Smooth muscle cell (in vitro differentiated cells): ENCODE data around the gene SPTSSB. TPM values are rescaled to one million over a fixed set of nuclear protein-coding genes. Genes with fewer than 3 reads are reported as not detected.

Source experiments
- DNase-seq: peaks from one replicate; lab custom pipeline; 2025; ENCODE audit not compliant: unreplicated experiment; lab: John Stamatoyannopoulos, UW
- H2AFZ ChIP-seq: fragments of 200-600 bp; sonication (generic); 2 replicates; pipeline ENCODE4 v1.6.0; 2016; ENCODE audit warnings: antibody characterized with exemption, low read depth, mild to moderate bottlenecking
- H3F3A ChIP-seq: fragments of 200-600 bp; sonication (generic); 2 replicates; pipeline ENCODE4 v1.6.0; 2017; ENCODE audit warnings: antibody characterized with exemption, low read depth
- H3K27ac ChIP-seq: fragments of 200-600 bp; sonication (generic); 2 replicates; pipeline ENCODE4 v1.5.1; 2016; ENCODE audit warnings: low read depth, mild to moderate bottlenecking
- H3K27me3 ChIP-seq: fragments of 200-600 bp; sonication (generic); 2 replicates; pipeline ENCODE4 v1.6.1; 2016; ENCODE audit warnings: low read depth, mild to moderate bottlenecking
- H3K36me3 ChIP-seq: fragments of 200-600 bp; sonication (generic); 2 replicates; pipeline ENCODE4 v1.5.1; 2016; ENCODE audit warnings: low read depth
- H3K4me1 ChIP-seq: fragments of 200-600 bp; sonication (generic); 2 replicates; pipeline ENCODE4 v1.5.1; 2016; ENCODE audit warnings: low read depth
- H3K4me2 ChIP-seq: fragments of 200-600 bp; sonication (generic); 2 replicates; pipeline ENCODE4 v1.6.0; 2016; ENCODE audit warnings: mild to moderate bottlenecking
- H3K4me3 ChIP-seq: fragments of 200-600 bp; sonication (generic); 2 replicates; pipeline ENCODE4 v1.5.1; 2016; ENCODE audit warnings: mild to moderate bottlenecking
- H3K79me2 ChIP-seq: fragments of 200-600 bp; sonication (generic); 2 replicates; pipeline ENCODE4 v1.6.0; 2016; ENCODE audit warnings: low read depth, mild to moderate bottlenecking
- H3K9ac ChIP-seq: fragments of 200-600 bp; sonication (generic); 2 replicates; pipeline ENCODE4 v1.6.0; 2016; ENCODE audit warnings: low read depth
- H3K9me3 ChIP-seq: fragments of 200-600 bp; sonication (generic); replicated peaks from 2 replicates; pipeline ENCODE4 v1.5.1; 2016; ENCODE audit warnings: low read depth
- H4K20me1 ChIP-seq: fragments of 200-600 bp; sonication (generic); 2 replicates; pipeline ENCODE4 v1.6.0; 2016; ENCODE audit warnings: low read depth
- WGBS: methylation state at CpG from one replicate; pipeline ENCODE4 v1.1.7; 2016; ENCODE audit warnings: low lambda C conversion rate; 5-methylcytosine and 5-hydroxymethylcytosine counted together
- polyA plus RNA-seq: library from polyadenylated mRNA; unstranded; fragments of >200 nt; fragmentation: Nextera tagmentation; extraction: Ambion mirVana; gene quantifications from 2 replicates; pipeline ENCODE4 v1.2.1, GENCODE V29; 2016
- total RNA-seq: library from RNA; depleted of rRNA; stranded (reverse); fragments of >200 nt; gene quantifications from 2 replicates; pipeline ENCODE4 v1.2.3, GENCODE V29; 2014
- TF ChIP-seq, protein P1 (sequence below): fragments of 200-600 bp; sonication (generic); IDR thresholded peaks from 2 replicates; pipeline ENCODE4 v1.5.1; 2017; ENCODE audit warnings: borderline replicate concordance, mild to moderate bottlenecking, antibody characterized with exemption; ENCODE audit not compliant: insufficient read depth, poor library complexity, severe bottlenecking

SPTSSB gene
- total and polyA plus RNA-seq, 2 experiments from 2014 or later = 0.41 to 1.0 TPM

DNA sequence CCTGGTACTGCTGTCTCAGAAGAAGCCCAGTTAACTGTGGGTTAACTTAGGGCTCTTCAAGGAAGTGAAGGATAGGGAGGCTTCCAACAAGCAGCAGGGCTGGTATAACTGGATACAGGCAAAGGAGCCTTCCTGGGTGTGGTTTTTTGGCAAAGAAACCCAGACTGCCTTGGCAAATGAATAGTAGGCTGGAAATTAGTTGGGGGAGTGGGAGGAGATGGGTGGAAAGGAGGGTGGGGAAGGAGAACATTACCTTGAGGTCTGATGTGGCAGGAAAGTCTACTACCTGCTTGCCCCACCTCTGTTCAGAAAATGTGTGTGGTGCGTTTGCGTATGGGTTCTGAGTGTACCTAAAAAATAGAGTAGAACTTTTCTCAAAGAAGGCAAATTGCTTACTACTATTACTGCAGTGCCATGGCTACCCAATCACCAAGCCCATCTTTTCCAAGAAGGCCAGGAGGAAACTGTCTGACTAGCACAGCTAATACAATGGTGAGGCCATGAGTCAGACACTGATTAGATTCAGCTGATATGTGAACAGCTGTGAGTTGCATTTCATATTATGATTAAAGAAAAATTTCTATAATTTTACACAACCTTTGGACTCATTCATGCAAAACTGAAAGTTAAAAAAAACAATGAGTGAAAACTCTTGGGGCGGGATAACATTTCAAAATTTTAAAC lies 55.2 kb downstream of the SPTSSB start:
- no peak for DNase-seq
- no peaks in the 10 kb centered on the region for H3F3A ChIP-seq
- peak overlapping the region; percentile 11 for H3K27ac ChIP-seq
- no peak overlapping the region for H3K4me2 ChIP-seq
- no peaks in the 10 kb centered on the region for H3K79me2 ChIP-seq
- no peaks in the 10 kb centered on the region for H3K27me3 ChIP-seq
- H3K4me1 ChIP-seq = no peaks in the 10 kb centered on the region
- TF ChIP-seq, protein P1, sequence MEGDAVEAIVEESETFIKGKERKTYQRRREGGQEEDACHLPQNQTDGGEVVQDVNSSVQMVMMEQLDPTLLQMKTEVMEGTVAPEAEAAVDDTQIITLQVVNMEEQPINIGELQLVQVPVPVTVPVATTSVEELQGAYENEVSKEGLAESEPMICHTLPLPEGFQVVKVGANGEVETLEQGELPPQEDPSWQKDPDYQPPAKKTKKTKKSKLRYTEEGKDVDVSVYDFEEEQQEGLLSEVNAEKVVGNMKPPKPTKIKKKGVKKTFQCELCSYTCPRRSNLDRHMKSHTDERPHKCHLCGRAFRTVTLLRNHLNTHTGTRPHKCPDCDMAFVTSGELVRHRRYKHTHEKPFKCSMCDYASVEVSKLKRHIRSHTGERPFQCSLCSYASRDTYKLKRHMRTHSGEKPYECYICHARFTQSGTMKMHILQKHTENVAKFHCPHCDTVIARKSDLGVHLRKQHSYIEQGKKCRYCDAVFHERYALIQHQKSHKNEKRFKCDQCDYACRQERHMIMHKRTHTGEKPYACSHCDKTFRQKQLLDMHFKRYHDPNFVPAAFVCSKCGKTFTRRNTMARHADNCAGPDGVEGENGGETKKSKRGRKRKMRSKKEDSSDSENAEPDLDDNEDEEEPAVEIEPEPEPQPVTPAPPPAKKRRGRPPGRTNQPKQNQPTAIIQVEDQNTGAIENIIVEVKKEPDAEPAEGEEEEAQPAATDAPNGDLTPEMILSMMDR = no peak
- WGBS = 99% methylated on average over 3 of the region's 3 CpGs
- H3K4me3 ChIP-seq = no peak overlapping the region
- H2AFZ ChIP-seq = no peak overlapping the region
- no peaks in the 10 kb centered on the region for H3K36me3 ChIP-seq
- H4K20me1 ChIP-seq = no peaks in the 10 kb centered on the region
- no peak overlapping the region for H3K9ac ChIP-seq
- H3K9me3 ChIP-seq = no peaks in the 10 kb centered on the region

DNA sequence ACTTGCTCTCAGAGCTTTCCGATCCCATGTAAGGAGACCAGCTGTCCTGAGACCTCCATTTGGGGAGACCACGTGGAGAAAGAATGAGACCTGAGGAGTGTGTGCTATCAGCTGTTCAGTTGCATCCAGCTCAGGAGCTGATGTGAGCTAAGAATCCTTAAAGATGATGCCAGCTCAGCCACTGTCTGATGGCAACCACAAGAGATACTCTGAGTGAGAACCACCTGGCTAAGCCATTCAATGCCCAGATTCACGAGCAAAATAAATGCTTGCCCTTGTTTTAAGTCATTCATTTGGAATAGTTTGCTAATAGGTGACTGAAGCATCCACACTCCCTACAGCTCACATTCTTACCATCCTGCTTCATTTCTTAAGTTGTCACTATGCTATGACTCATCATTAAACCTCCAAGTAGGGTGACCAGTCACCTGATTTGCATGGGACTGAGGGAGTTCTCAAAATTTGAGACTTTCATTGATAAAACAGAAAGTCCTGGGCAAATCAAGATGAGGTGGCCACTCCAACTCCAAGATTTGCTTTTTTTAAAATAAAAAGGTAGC lies 56.4 kb downstream of the SPTSSB start:
- H2AFZ ChIP-seq = no peak overlapping the region
- H3K36me3 ChIP-seq = no peaks in the 10 kb centered on the region
- H3K79me2 ChIP-seq = no peaks in the 10 kb centered on the region
- H3K9ac ChIP-seq = no peak overlapping the region
- no peaks in the 10 kb centered on the region for H3K9me3 ChIP-seq
- WGBS = 81% methylated on average over 3 of the region's 3 CpGs
- no peaks in the 10 kb centered on the region for H3K27me3 ChIP-seq
- H4K20me1 ChIP-seq = no peaks in the 10 kb centered on the region
- TF ChIP-seq, protein P1 = no peak
- no peak for DNase-seq
- no peak overlapping the region for H3K27ac ChIP-seq
- no peaks in the 10 kb centered on the region for H3K4me1 ChIP-seq
- no peak overlapping the region for H3K4me3 ChIP-seq
- no peaks in the 10 kb centered on the region for H3F3A ChIP-seq
- H3K4me2 ChIP-seq = no peak overlapping the region

DNA sequence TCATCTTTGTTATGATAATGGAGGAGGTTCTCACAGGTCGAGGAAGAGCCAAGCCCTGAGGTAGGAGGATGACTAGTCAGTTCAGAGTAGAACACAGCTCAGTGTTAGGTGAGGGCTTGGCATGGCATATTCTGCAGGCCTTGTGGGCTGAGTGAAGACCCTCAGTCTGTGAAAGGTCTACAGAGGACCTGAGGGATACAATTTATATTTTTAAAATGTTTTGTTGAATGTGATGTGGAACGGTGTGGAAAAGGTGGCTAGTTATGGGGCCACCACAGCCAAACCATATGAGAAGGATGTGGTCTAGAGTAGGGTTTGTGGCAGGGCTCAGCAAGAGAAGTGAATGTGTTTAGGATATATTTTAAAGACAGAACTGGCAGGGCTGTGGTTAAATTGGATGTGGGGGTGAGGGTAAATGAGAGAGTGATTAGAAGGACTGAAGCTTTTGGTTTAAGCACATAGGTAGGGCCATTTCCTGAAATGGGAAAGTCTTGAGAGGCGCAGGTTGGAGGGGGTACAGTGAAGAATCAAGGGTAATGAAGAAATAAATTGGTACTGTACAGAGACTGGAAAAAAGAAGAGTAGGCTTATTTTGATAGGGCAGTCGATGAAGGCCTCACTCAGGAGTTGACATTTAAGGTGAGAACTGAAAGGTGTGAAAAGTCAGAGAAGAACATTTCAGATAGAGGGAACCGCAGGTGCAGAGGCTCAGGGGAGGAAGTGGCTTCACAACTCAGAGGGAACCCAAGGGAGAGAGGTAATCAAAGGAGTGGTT lies 60.5 kb downstream of the SPTSSB start:
- Histone ChIP-seq H3K9ac (no peak overlapping the region), H3K9me3 (no peaks in the 10 kb centered on the region), H2AFZ (no peak overlapping the region), H3K4me2 (no peak overlapping the region), H3F3A (no peaks in the 10 kb centered on the region), H3K36me3 (no peaks in the 10 kb centered on the region), H3K4me1 (no peaks in the 10 kb centered on the region), H4K20me1 (no peaks in the 10 kb centered on the region), H3K27me3 (no peaks in the 10 kb centered on the region), H3K4me3 (no peak overlapping the region), H3K79me2 (no peaks in the 10 kb centered on the region), H3K27ac (no peak overlapping the region)
- WGBS = 80% methylated on average over 5 of the region's 5 CpGs
- no peak for DNase-seq
- TF ChIP-seq, protein P1 = no peak
